Chondrocyte (in vitro differentiated cells): ENCODE data around the gene DOK3. TPM values are rescaled to one million over a fixed set of nuclear protein-coding genes. Genes with fewer than 3 reads are reported as not detected.

Experiments used
- DNase-seq: peaks from one replicate; pipeline ENCODE4 v3.0.0; 2021; ENCODE audit warnings: mixed read lengths, low spot score
- H3K27ac Mint-ChIP-seq: one replicate; pipeline ENCODE4 v1.8.0; 2021; ENCODE audit warnings: mild to moderate bottlenecking, moderate library complexity, mixed read lengths; ENCODE audit not compliant: unreplicated experiment
- H3K27me3 Mint-ChIP-seq: 2 replicates; pipeline ENCODE4 v1.8.0; 2021; ENCODE audit warnings: low read depth, mixed read lengths
- H3K36me3 Mint-ChIP-seq: 2 replicates; pipeline ENCODE4 v1.8.0; 2021; ENCODE audit warnings: low read depth, mixed read lengths
- H3K4me1 Mint-ChIP-seq: 2 replicates; pipeline ENCODE4 v1.8.0; 2021; ENCODE audit warnings: low read depth, mild to moderate bottlenecking, mixed read lengths
- H3K4me3 Mint-ChIP-seq: one replicate; pipeline ENCODE4 v1.8.0; 2021; ENCODE audit warnings: mild to moderate bottlenecking, moderate library complexity, mixed read lengths; ENCODE audit not compliant: unreplicated experiment
- H3K9me3 Mint-ChIP-seq: 2 replicates; pipeline ENCODE4 v1.8.0; 2021; ENCODE audit warnings: low read depth, mixed read lengths
- total RNA-seq: library from RNA; stranded (reverse); gene quantifications from 3 replicates; pipeline ENCODE4 v1.2.1, GENCODE V29; 2021
- TF ChIP-seq, protein P1 (sequence below): fragments of 200-600 bp; sonication (generic); IDR thresholded peaks from 2 replicates; pipeline ENCODE4 v1.5.0; 2021; ENCODE audit warnings: antibody characterized with exemption, mild to moderate bottlenecking, moderate library complexity

The DOK3 gene
- total RNA-seq, 1 donor from 2014 or later: 7.5 TPM

- Mint-ChIP-seq H3K27me3 (no peaks in the 10 kb centered on the region), H3K4me3 (peak overlapping the region; percentile 50), H3K27ac (peak overlapping the region; percentile 83), H3K36me3 (peaks cover 40% of the 10 kb centered on the region), H3K9me3 (no peaks in the 10 kb centered on the region), H3K4me1 (peaks cover 73% of the 10 kb centered on the region)
- TF ChIP-seq, protein P1, sequence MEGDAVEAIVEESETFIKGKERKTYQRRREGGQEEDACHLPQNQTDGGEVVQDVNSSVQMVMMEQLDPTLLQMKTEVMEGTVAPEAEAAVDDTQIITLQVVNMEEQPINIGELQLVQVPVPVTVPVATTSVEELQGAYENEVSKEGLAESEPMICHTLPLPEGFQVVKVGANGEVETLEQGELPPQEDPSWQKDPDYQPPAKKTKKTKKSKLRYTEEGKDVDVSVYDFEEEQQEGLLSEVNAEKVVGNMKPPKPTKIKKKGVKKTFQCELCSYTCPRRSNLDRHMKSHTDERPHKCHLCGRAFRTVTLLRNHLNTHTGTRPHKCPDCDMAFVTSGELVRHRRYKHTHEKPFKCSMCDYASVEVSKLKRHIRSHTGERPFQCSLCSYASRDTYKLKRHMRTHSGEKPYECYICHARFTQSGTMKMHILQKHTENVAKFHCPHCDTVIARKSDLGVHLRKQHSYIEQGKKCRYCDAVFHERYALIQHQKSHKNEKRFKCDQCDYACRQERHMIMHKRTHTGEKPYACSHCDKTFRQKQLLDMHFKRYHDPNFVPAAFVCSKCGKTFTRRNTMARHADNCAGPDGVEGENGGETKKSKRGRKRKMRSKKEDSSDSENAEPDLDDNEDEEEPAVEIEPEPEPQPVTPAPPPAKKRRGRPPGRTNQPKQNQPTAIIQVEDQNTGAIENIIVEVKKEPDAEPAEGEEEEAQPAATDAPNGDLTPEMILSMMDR: no peak
- no peak for DNase-seq
These were observed 18.6 kb downstream of the DOK3 start for GRCh38 chr5:177490992-177491391.

GRCh38 chr5:177490311-177490991 lies 19.2 kb downstream of the DOK3 start:
- Mint-ChIP-seq H3K36me3 (peaks cover 43% of the 10 kb centered on the region), H3K27me3 (no peaks in the 10 kb centered on the region), H3K27ac (peak overlapping the region; percentile 83), H3K9me3 (no peaks in the 10 kb centered on the region), H3K4me1 (peaks cover 73% of the 10 kb centered on the region), H3K4me3 (peak overlapping the region; percentile 41)
- no peak for DNase-seq
- TF ChIP-seq, protein P1: no peak

DNA sequence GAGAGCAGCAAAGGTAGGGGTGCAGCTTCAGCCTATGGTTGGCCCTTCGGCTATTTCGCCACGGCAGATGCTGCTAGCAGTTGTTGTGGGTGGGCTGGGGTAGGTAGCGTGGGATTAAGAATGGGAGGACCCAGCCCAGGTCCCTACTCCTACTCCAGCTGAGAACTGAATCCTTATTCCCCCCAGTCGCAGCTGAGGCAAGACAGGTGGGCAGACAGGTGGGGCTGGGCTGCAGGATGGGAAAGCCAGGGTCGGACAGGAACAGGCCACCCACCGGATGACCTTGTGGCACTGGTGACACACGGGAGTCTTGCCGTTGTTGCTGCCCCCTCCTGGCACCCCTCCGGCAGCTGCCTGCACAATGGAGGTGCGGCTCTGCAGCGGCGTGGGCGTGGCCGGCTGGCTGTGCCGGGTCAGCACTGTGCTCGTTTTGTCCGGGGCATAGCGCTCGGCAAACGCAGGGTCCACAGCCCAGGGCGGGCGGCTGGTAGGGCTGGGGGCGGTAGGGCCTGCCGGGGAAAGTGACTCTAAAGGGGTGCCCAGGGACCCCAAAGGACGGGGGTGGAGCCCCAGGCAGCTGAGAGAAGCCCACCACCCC lies 20.4 kb downstream of the DOK3 start:
- TF ChIP-seq, protein P1: peak; percentile 40
- H3K4me3 Mint-ChIP-seq: no peak overlapping the region
- no peaks in the 10 kb centered on the region for H3K27me3 Mint-ChIP-seq
- H3K27ac Mint-ChIP-seq: peak overlapping the region; percentile 77
- H3K9me3 Mint-ChIP-seq: no peaks in the 10 kb centered on the region
- H3K36me3 Mint-ChIP-seq: peaks cover 54% of the 10 kb centered on the region
- H3K4me1 Mint-ChIP-seq: peaks cover 75% of the 10 kb centered on the region
- no peak for DNase-seq

GRCh38 chr5:177487975-177488374 lies 21.7 kb downstream of the DOK3 start:
- TF ChIP-seq, protein P1: peak; percentile 33
- no peak for DNase-seq
- H3K27ac Mint-ChIP-seq: peak overlapping the region; percentile 41
- no peak overlapping the region for H3K4me3 Mint-ChIP-seq
- H3K36me3 Mint-ChIP-seq: peaks cover 60% of the 10 kb centered on the region
- no peaks in the 10 kb centered on the region for H3K27me3 Mint-ChIP-seq
- H3K4me1 Mint-ChIP-seq: peaks cover 74% of the 10 kb centered on the region
- H3K9me3 Mint-ChIP-seq: no peaks in the 10 kb centered on the region

DNA sequence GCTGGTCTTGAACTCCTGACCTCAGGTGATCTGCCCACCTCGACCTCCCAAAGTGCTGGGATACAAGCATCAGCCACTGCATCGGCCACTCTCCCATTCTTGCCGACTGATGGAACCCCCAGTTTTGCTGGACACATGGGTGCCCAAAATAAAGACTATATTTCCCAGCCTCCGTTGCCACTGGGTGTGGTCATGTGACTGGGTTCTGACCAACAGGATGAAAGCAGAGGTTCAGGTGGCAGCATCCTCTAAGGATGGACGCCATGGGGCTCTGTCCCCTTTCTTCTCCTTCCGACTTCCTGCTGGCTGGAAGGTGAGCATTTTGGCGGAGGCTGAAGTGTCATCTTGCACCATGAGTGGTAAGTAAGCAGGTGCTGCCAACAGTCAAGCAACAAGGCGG lies 22.5 kb downstream of the DOK3 start:
- H3K4me3 Mint-ChIP-seq: no peak overlapping the region
- H3K4me1 Mint-ChIP-seq: peaks cover 74% of the 10 kb centered on the region
- TF ChIP-seq, protein P1: no peak
- H3K27ac Mint-ChIP-seq: peak overlapping the region; percentile 83
- H3K27me3 Mint-ChIP-seq: no peaks in the 10 kb centered on the region
- DNase-seq: no peak
- H3K36me3 Mint-ChIP-seq: peaks cover 61% of the 10 kb centered on the region
- H3K9me3 Mint-ChIP-seq: no peaks in the 10 kb centered on the region
